Activated CD8-positive, alpha-beta T cell treated with anti-CD3 and anti-CD28 coated beads for 36 hours (primary cell): ENCODE data around the gene CLDN24. TPM values are rescaled to one million over a fixed set of nuclear protein-coding genes. Genes with fewer than 3 reads are reported as not detected.

Experiments used
- ATAC-seq: fragments of 200-7000 bp; cut with Tn5 transposase; one replicate; pipeline ENCODE4 v1.10.0; 2021; ENCODE audit warnings: mild to moderate bottlenecking, moderate library complexity
- CTCF ChIA-PET: fragments of 350-600 bp; sonication (Branson Sonifier 250); formaldehyde crosslinking; loops from one replicate; lab custom pipeline; 2021; ENCODE audit warnings: antibody characterized with exemption; lab: Charles Lee
- POLR2A ChIA-PET: fragments of 350-600 bp; sonication (Branson Sonifier 250); formaldehyde crosslinking; loops from one replicate; lab custom pipeline; 2021; ENCODE audit warnings: antibody characterized with exemption; lab: Charles Lee
- DNase-seq: peaks from one replicate; pipeline ENCODE4 v3.0.0-alpha.2; 2020
- H3K27ac Mint-ChIP-seq: one replicate; pipeline ENCODE4 v1.8.0; 2021; ENCODE audit warnings: mild to moderate bottlenecking, mixed read lengths
- H3K27me3 Mint-ChIP-seq: one replicate; pipeline ENCODE4 v1.8.0; 2021; ENCODE audit warnings: mixed read lengths
- H3K36me3 Mint-ChIP-seq: one replicate; pipeline ENCODE4 v1.8.0; 2021; ENCODE audit warnings: low read depth, mixed read lengths
- H3K4me1 Mint-ChIP-seq: one replicate; pipeline ENCODE4 v1.8.0; 2021; ENCODE audit warnings: low read depth, mixed read lengths
- H3K4me3 Mint-ChIP-seq: one replicate; pipeline ENCODE4 v1.8.0; 2021; ENCODE audit warnings: mild to moderate bottlenecking, moderate library complexity, mixed read lengths
- H3K9me3 Mint-ChIP-seq: one replicate; pipeline ENCODE4 v1.8.0; 2021; ENCODE audit warnings: mixed read lengths
- CTCF ChIP-seq: fragments of 200-600 bp; IDR thresholded peaks from one replicate; pipeline ENCODE4 v1.8.0; 2022; ENCODE audit warnings: antibody characterized with exemption, mild to moderate bottlenecking
- intact Hi-C: fragments of 100-400 bp; cut with micrococcal nuclease; formaldehyde crosslinking; loops from one replicate; pipeline ENCODE4 v1.10.0; 2022
- total RNA-seq, 2 experiments: library from RNA; stranded (reverse); gene quantifications; one replicate each; pipeline ENCODE4 v1.2.3, GENCODE V29; 2021

CLDN24 gene
- total RNA-seq, result not detected

GRCh38 chr4:183322326-183322725, at the start of gene CLDN24:
Gene CLDN24, minus strand, starts transcription at chr4:183322426. Its CDS starts 0 bp downstream, at chr4:183322426.
- Mint-ChIP-seq H3K27me3 (no peaks in the 10 kb centered on the region), H3K9me3 (no peaks in the 10 kb centered on the region), H3K27ac (no peak within 1 kb of the TSS), H3K36me3 (no peaks in the 10 kb centered on the region), H3K4me1 (peaks cover 9% of the 10 kb centered on the region), H3K4me3 (no peak within 1 kb of the TSS)
- intact Hi-C loops, result no loop called here
- no peak for TF ChIP-seq CTCF
- CTCF ChIA-PET, result no interaction called here
- no peak for ATAC-seq
- POLR2A ChIA-PET, result no interaction called here
- DNase-seq, result no peak

GRCh38 chr4:183370786-183371185, 48.6 kb upstream of the CLDN24 start:
- intact Hi-C loops, result no loop called here
- H3K9me3 Mint-ChIP-seq, result peaks cover 3% of the 10 kb centered on the region
- H3K4me1 Mint-ChIP-seq, result no peaks in the 10 kb centered on the region
- H3K4me3 Mint-ChIP-seq, result no peak overlapping the region
- TF ChIP-seq CTCF, result no peak
- ChIA-PET POLR2A (no interaction called here), CTCF (no interaction called here)
- no peak overlapping the region for H3K27ac Mint-ChIP-seq
- ATAC-seq (no peak), DNase-seq (no peak)
- no peaks in the 10 kb centered on the region for H3K36me3 Mint-ChIP-seq
- H3K27me3 Mint-ChIP-seq, result peaks cover 2% of the 10 kb centered on the region

- Mint-ChIP-seq H3K27ac (no peak overlapping the region), H3K36me3 (no peaks in the 10 kb centered on the region), H3K9me3 (peaks cover 3% of the 10 kb centered on the region), H3K4me3 (no peak overlapping the region), H3K4me1 (no peaks in the 10 kb centered on the region), H3K27me3 (peaks cover 2% of the 10 kb centered on the region)
- ATAC-seq (no peak), DNase-seq (no peak)
- TF ChIP-seq CTCF, result no peak
- ChIA-PET POLR2A (no interaction called here), CTCF (no interaction called here)
- intact Hi-C loops, result no loop called here
Observed at GRCh38 chr4:183369073-183369472, 46.8 kb upstream of the CLDN24 start.

- H3K36me3 Mint-ChIP-seq, result no peaks in the 10 kb centered on the region
- intact Hi-C loops, result no loop called here
- no peak for TF ChIP-seq CTCF
- H3K4me1 Mint-ChIP-seq, result no peaks in the 10 kb centered on the region
- ATAC-seq, result no peak
- no peak overlapping the region for H3K4me3 Mint-ChIP-seq
- H3K27me3 Mint-ChIP-seq, result peaks cover 2% of the 10 kb centered on the region
- H3K27ac Mint-ChIP-seq, result no peak overlapping the region
- CTCF ChIA-PET, result no interaction called here
- no peak for DNase-seq
- H3K9me3 Mint-ChIP-seq, result no peaks in the 10 kb centered on the region
- POLR2A ChIA-PET, result no interaction called here
Observed at GRCh38 chr4:183366206-183366835, 44.1 kb upstream of the CLDN24 start.

- Mint-ChIP-seq H3K27ac (no peak overlapping the region), H3K36me3 (no peaks in the 10 kb centered on the region), H3K4me1 (no peaks in the 10 kb centered on the region), H3K27me3 (no peaks in the 10 kb centered on the region), H3K4me3 (no peak overlapping the region), H3K9me3 (no peaks in the 10 kb centered on the region)
- no peak for DNase-seq
- ChIA-PET POLR2A (no interaction called here), CTCF (no interaction called here)
- no peak for TF ChIP-seq CTCF
- intact Hi-C loops, result no loop called here
- no peak for ATAC-seq
Observed at GRCh38 chr4:183364025-183364424, 41.8 kb upstream of the CLDN24 start.
